HepG2 (cell line): ENCODE data around the gene PPIA. TPM values are rescaled to one million over a fixed set of nuclear protein-coding genes. Genes with fewer than 3 reads are reported as not detected.

Experiments used
- ATM ChIP-seq: fragments of 450-650 bp; IDR thresholded peaks from 2 replicates; pipeline ENCODE4 v1.7.1; 2017; ENCODE audit warnings: mild to moderate bottlenecking, borderline replicate concordance
- BATF2 ChIP-seq: sonication (generic); formaldehyde crosslinking; IDR thresholded peaks from 2 replicates; pipeline ENCODE4 v1.8.0; 2022; ENCODE audit warnings: mild to moderate bottlenecking, missing genetic modification reagents, moderate library complexity
- NR2F1 ChIP-seq, 2 experiments: fragments of 450-650 bp in 1 of 2; formaldehyde crosslinking in 1 of 2; IDR thresholded peaks; 2 replicates each; pipeline versions ENCODE4 v1.5.0 to v1.6.1; 2016 to 2020; ENCODE audit warnings: mild to moderate bottlenecking in 1 of 2, missing compliant biosample characterization in 1 of 2, missing genetic modification reagents in 1 of 2, moderate library complexity in 1 of 2
- RNF219 ChIP-seq: sonication (generic); formaldehyde crosslinking; IDR thresholded peaks from 2 replicates; pipeline ENCODE4 v1.5.0; 2020; ENCODE audit warnings: mild to moderate bottlenecking, missing genetic modification reagents
- RXRB ChIP-seq: IDR thresholded peaks from 2 replicates; pipeline ENCODE4 v1.6.1; 2016; ENCODE audit warnings: borderline replicate concordance, missing genetic modification reagents, missing compliant biosample characterization
- ZEB1 ChIP-seq: IDR thresholded peaks from 2 replicates; pipeline ENCODE4 v1.6.1; 2012; ENCODE audit warnings: mild to moderate bottlenecking, low read depth, inconsistent platforms; ENCODE audit not compliant: insufficient replicate concordance
- ZFAT ChIP-seq: sonication (generic); formaldehyde crosslinking; conservative IDR thresholded peaks from 2 replicates; pipeline ENCODE4 v1.8.1; 2023; ENCODE audit warnings: missing genetic modification reagents, inconsistent platforms
- ZNF432 ChIP-seq: sonication (generic); formaldehyde crosslinking; IDR thresholded peaks from 2 replicates; pipeline ENCODE4 v1.5.0; 2020; ENCODE audit warnings: missing genetic modification reagents, mild to moderate bottlenecking, borderline replicate concordance
- ZNF646 ChIP-seq: sonication (generic); formaldehyde crosslinking; IDR thresholded peaks from 2 replicates; pipeline ENCODE4 v1.9.0; 2021; ENCODE audit warnings: mild to moderate bottlenecking, missing genetic modification reagents
- ZNF670 ChIP-seq: sonication (generic); formaldehyde crosslinking; IDR thresholded peaks from 2 replicates; pipeline ENCODE4 v1.8.0; 2022; ENCODE audit warnings: mild to moderate bottlenecking, missing genetic modification reagents, borderline replicate concordance
- ZSCAN29 ChIP-seq: sonication (generic); formaldehyde crosslinking; conservative IDR thresholded peaks from 2 replicates; pipeline ENCODE4 v1.4.0; 2020; ENCODE audit warnings: mild to moderate bottlenecking, missing genetic modification reagents
- polyA plus RNA-seq, 8 experiments: library from polyadenylated mRNA; depleted of rRNA in 3 of 8; stranded (reverse) in 7 of 8; unstranded in 1 of 8; fragments of >200 nt; fragmentation: Illumina TruSeq in 4 of 8; extraction: Trizol in 4 of 8; gene quantifications; 2 replicates each; pipeline versions ENCODE4 v1.2.1 to v1.2.3, GENCODE V29; 2011 to 2016; ENCODE audit warnings: low read depth in 4 of 8, missing spikeins in 1 of 8, mixed read lengths in 1 of 8; ENCODE audit not compliant: insufficient read depth in 1 of 8
- total RNA-seq, 5 experiments: library from RNA; depleted of rRNA; stranded (reverse); fragments of >200 nt; fragmentation: Illumina TruSeq; extraction: Trizol; gene quantifications; 2 replicates each; pipeline ENCODE4 v1.2.3, GENCODE V29; 2016; ENCODE audit warnings: low read depth in 1 of 5
- TF ChIP-seq, protein P1 (sequence below): sonication (generic); formaldehyde crosslinking; IDR thresholded peaks from 2 replicates; pipeline ENCODE4 v1.8.1; 2022; ENCODE audit warnings: mild to moderate bottlenecking, missing genetic modification reagents
- TF ChIP-seq, protein P2 (sequence below): sonication (generic); formaldehyde crosslinking; IDR thresholded peaks from 2 replicates; pipeline ENCODE4 v1.5.1; 2020; ENCODE audit warnings: missing genetic modification reagents, mild to moderate bottlenecking, borderline replicate concordance

The PPIA gene
- total and polyA plus RNA-seq, 2 of the 13 experiments (the other 11 are each of a cell fraction or from before 2014, with no cell fraction given) = 2,268 to 3,010 TPM

GRCh38 chr7:44847509-44847919, 51.0 kb downstream of the PPIA start (continued):
- TF ChIP-seq ZNF646 (CRISPR knock-in tag) = no peak
- no peak for TF ChIP-seq ATM
- TF ChIP-seq ZEB1 = no peak
- no peak for TF ChIP-seq RXRB (CRISPR knock-in tag)
- TF ChIP-seq, protein P1, sequence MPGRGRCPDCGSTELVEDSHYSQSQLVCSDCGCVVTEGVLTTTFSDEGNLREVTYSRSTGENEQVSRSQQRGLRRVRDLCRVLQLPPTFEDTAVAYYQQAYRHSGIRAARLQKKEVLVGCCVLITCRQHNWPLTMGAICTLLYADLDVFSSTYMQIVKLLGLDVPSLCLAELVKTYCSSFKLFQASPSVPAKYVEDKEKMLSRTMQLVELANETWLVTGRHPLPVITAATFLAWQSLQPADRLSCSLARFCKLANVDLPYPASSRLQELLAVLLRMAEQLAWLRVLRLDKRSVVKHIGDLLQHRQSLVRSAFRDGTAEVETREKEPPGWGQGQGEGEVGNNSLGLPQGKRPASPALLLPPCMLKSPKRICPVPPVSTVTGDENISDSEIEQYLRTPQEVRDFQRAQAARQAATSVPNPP = no peak
- no peak for TF ChIP-seq ZSCAN29
- TF ChIP-seq ZNF670 (CRISPR knock-in tag) = no peak; the same call in 1 of the 2 replicates
- TF ChIP-seq, protein P2, sequence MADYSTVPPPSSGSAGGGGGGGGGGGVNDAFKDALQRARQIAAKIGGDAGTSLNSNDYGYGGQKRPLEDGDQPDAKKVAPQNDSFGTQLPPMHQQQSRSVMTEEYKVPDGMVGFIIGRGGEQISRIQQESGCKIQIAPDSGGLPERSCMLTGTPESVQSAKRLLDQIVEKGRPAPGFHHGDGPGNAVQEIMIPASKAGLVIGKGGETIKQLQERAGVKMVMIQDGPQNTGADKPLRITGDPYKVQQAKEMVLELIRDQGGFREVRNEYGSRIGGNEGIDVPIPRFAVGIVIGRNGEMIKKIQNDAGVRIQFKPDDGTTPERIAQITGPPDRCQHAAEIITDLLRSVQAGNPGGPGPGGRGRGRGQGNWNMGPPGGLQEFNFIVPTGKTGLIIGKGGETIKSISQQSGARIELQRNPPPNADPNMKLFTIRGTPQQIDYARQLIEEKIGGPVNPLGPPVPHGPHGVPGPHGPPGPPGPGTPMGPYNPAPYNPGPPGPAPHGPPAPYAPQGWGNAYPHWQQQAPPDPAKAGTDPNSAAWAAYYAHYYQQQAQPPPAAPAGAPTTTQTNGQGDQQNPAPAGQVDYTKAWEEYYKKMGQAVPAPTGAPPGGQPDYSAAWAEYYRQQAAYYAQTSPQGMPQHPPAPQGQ (CRISPR knock-in tag) = no peak
- no peak for TF ChIP-seq ZNF432
- no peak for TF ChIP-seq NR2F1 (CRISPR knock-in tag; IDR thresholded peaks at IDR 0.05)
- no peak for TF ChIP-seq RNF219 (CRISPR knock-in tag)
- no peak for TF ChIP-seq BATF2 (CRISPR knock-in tag)
- no peak for TF ChIP-seq ZFAT (CRISPR knock-in tag)
